Measurements from ENCODE around the gene CCDC18.
A peak's percentile ranks its signal among the peaks of the same experiment; 100 is the strongest.
"Not testable (repeated sequence)": the region's sequence is repeated elsewhere in the genome, so short reads cannot be mapped to it uniquely, and the experiment has no call there.

CCDC18 gene

DNA sequence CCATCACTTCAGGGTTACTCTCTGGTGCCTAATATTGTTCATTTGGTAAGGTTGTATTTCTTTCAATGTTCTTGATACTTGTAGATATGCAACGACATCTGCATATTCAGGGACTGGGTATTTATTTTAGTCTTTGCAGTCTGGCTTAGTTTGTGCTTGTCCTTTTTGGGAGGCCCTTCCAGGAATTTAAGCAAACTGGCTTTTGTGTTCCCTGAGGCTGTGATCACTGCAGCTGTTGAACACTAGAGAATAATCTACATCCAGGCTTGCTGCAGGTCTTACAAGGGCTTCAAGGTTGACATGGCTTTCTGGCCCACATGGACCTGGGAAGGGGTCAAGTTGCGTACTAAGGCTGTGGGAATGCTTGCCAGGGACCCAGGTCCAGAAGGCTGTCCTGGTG lies 72.1 kb downstream of the CCDC18 start:
- DNase-seq (ENCODE audit: low read depth): no peak
- TF ChIP-seq, protein P1, sequence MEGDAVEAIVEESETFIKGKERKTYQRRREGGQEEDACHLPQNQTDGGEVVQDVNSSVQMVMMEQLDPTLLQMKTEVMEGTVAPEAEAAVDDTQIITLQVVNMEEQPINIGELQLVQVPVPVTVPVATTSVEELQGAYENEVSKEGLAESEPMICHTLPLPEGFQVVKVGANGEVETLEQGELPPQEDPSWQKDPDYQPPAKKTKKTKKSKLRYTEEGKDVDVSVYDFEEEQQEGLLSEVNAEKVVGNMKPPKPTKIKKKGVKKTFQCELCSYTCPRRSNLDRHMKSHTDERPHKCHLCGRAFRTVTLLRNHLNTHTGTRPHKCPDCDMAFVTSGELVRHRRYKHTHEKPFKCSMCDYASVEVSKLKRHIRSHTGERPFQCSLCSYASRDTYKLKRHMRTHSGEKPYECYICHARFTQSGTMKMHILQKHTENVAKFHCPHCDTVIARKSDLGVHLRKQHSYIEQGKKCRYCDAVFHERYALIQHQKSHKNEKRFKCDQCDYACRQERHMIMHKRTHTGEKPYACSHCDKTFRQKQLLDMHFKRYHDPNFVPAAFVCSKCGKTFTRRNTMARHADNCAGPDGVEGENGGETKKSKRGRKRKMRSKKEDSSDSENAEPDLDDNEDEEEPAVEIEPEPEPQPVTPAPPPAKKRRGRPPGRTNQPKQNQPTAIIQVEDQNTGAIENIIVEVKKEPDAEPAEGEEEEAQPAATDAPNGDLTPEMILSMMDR (conservative IDR thresholded peaks at IDR 0.05; ENCODE audit: low read depth, low read length): no peak
- H3K4me3 ChIP-seq (ENCODE audit: low read depth, low read length): no peak overlapping the region

DNA sequence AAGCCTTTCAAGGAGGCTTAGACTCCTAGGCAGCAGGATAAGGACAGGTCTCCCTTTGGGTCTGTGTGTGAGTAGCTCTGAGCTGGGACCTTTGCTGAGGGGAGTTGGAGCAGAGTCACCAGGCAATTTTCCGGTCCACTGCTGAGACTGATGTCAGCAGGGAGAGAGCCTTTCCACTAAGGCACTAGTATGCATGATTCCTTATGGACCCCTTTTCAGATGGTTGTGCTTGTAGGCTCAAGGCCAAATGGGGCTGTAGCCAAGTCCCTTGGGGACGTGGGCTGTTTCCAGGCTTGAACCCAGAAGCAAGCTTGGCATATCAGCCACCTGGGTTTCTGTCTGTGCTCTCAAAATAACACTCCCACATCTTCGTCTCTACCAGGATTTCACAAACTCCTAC lies 73.0 kb downstream of the CCDC18 start:
- H3K4me3 ChIP-seq (ENCODE audit: low read depth, low read length): no peak overlapping the region
- DNase-seq (ENCODE audit: low read depth): no peak
- TF ChIP-seq, protein P1 (conservative IDR thresholded peaks at IDR 0.05; ENCODE audit: low read depth, low read length): no peak

DNA sequence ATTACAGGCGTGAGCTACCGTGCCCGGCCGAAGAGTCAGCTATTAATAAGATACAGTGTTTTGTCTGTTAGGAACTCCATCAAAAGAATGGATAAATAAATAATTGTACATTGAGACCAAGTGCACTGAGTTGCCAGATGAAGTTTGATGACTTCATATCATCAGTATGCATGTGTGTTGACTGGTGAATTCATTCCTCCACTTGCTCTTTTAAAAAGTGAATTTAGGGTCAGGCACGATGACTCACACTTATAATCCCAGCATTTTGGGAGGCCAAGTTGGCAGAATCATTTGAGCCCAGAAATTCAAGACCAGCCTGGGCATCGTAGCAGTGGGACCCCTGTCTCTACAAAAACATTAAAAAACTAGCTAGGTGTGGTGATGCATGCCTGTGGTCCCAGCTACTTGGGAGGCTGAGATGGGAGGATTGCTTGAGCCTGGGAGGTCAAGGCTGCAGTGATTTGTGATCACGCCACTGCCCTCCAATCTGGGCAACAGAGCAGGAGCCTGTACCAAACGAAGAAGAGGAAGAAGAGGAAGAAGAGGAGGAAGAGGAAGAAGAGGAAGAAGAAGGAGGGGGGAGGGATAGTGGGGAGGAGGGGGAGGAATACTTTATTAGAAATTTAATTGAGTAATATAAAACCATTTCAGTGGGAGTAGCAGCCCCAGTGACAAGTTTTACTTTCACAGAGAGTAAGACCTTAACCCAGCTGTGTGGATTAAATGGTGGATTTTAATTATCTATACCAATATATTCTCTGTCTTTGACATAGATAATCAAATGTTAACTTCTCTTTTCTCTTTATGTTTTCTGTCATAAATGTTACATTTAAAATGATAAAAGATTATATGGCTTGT lies 74.9 kb downstream of the CCDC18 start:
- H3K4me3 ChIP-seq (ENCODE audit: low read depth, low read length): no peak overlapping the region
- DNase-seq (ENCODE audit: low read depth): peak; percentile 86
- TF ChIP-seq, protein P1 (conservative IDR thresholded peaks at IDR 0.05; ENCODE audit: low read depth, low read length): no peak

DNA sequence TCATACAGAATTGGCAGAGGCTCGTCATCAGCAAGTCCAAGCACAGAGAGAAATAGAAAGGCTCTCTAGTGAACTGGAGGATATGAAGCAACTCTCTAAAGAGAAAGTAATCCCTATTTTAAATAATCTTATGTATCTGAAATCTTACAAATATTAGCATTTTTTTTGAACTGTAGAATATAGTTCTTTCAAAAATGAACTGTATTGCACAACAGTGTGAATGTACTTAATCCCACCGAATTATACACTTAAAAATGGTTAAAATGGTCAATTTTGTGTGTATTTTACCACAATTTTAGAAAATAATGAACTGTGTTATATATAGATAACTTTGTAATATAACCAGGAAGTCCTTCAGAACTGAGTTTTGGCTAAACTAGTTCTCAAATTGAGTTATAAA lies 75.9 kb downstream of the CCDC18 start:
- DNase-seq (ENCODE audit: low read depth): no peak

DNA sequence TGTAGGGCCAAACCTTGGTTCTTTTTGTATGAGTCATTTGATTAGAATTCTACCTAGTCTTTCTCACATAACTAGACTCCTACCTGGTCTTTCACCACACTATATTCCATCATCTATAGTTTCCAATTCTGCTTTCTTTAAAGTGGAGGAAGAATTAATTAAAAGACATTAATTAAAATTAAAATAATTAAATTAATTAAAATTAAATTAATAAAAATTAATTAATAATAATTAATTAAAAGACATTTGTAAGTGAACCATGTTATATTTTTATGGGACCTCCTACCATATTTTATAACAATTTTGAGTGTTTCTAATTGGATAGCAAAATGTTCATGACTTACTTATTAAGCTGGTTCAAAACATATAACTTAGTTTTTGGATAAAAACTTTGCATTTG lies 77.4 kb downstream of the CCDC18 start:
- TF ChIP-seq, protein P1 (conservative IDR thresholded peaks at IDR 0.05; ENCODE audit: low read depth, low read length): no peak
- H3K4me3 ChIP-seq (ENCODE audit: low read depth, low read length): no peak overlapping the region
- no peak for DNase-seq (ENCODE audit: low read depth)

More for the DNA sequence above, 75.9 kb downstream of the CCDC18 start:
- TF ChIP-seq, protein P1 (conservative IDR thresholded peaks at IDR 0.05; ENCODE audit: low read depth, low read length): no peak
- no peak overlapping the region for H3K4me3 ChIP-seq (ENCODE audit: low read depth, low read length)

DNA sequence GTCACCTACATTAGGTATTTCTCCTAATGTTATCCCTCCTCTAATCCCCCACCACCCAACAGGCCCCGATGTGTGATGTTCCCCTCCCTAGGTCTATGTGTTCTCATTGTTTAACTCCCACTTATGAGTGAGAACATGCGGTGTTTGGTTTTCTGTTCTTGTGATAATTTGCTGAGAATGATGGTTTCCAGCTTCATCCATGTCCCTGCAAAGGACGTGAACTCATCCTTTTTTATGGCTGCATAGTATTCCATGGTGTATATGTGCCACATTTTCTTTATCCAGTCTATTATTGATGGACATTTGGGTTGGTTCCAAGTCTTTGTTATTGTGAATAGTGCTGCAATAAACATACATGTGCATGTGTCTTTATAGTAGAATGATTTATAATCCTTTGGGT lies 80.2 kb downstream of the CCDC18 start:
- not testable (repeated sequence) for H3K4me3 ChIP-seq (ENCODE audit: low read depth, low read length); DNase-seq (ENCODE audit: low read depth)

DNA sequence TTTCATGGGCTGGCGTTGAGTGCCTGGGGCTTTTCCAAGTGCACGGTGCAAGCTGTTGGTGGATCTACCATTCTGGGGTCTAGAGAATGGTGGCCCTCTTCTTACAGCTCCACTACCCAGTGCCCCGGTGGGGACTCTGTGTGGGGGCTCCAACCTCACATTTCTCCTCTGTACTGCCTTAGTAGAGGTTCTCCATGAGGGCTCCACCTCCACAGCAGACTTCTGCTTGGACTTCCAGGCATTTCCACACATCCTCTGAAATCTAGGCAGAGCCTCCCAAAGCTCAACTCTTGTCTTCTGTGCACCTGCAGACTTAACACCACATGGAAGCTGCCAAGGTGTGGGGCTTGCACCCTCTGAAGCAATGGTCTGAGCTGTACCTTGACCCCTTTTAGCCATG lies 82.1 kb downstream of the CCDC18 start:
- no peak for DNase-seq (ENCODE audit: low read depth)
- TF ChIP-seq, protein P1 (conservative IDR thresholded peaks at IDR 0.05; ENCODE audit: low read depth, low read length): no peak
- H3K4me3 ChIP-seq (ENCODE audit: low read depth, low read length): no peak overlapping the region

DNA sequence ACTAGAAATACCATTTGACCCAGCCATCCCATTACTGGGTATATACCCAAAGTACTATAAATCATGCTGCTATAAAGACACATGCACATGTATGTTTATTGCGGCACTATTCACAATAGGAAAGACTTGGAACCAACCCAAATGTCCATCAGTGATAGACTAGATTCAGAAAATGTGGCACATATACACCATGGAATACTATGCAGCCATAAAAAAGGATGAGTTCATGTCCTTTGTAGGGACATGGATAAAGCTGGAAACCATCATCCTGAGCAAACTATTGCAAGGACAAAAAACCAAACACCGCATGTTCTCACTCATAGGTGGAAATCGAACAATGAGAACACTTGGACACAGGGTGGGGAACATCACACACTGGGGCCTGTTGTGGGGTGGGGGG lies 88.4 kb downstream of the CCDC18 start:
- not testable (repeated sequence) for H3K4me3 ChIP-seq (ENCODE audit: low read depth, low read length); DNase-seq (ENCODE audit: low read depth)

DNA sequence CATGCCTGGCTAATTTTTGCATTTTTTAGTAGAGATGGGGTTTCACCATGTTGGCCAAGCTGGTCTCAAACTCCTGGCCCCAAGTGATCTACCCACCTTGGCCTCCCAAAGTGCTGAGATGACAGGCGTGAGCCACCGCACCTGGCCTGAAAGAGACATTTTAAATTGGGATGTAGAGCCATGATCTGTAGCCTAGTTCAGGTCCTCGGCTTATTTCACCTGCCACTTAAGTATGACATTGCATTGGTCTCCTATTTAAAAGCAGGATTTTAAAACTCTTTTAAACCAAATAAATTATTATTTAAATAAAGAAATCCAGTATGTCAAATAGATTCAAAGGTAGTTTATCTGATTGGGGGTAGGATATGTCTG lies 94.7 kb downstream of the CCDC18 start:
- H3K4me3 ChIP-seq (ENCODE audit: low read depth, low read length); DNase-seq (ENCODE audit: low read depth): not testable (repeated sequence)
